HL-60 (cell line): ENCODE measurements around the gene EHBP1.

ENCODE experiments used
- DNase-seq, 2 experiments: peaks; one replicate each; pipeline ENCODE4 v3.0.0-alpha.2; 2010 to 2020; ENCODE audit warnings: low read depth in 1 of 2, low spot score in 1 of 2
- H3K27ac ChIP-seq: fragments of 250-450 bp; sonication (Bioruptor Pico); replicated peaks from 2 replicates; pipeline ENCODE4 v1.5.1; 2020; ENCODE audit warnings: mild to moderate bottlenecking, moderate library complexity
- H3K27me3 ChIP-seq: fragments of 250-450 bp; sonication (Bioruptor Pico); 2 replicates; pipeline ENCODE4 v1.5.1; 2021; ENCODE audit warnings: mild to moderate bottlenecking, moderate library complexity; ENCODE audit not compliant: insufficient read depth, poor library complexity, severe bottlenecking
- H3K4me3 ChIP-seq: replicated peaks from 2 replicates; pipeline ENCODE4 v1.5.1; 2011; ENCODE audit warnings: mild to moderate bottlenecking, control low read depth, low read length; ENCODE audit not compliant: insufficient read depth
- GABPA ChIP-seq: IDR thresholded peaks from 2 replicates; pipeline ENCODE4 v1.6.1; 2012; ENCODE audit warnings: low read depth
- POLR2AphosphoS5 ChIP-seq: IDR thresholded peaks from 2 replicates; pipeline ENCODE4 v1.6.1; 2012; ENCODE audit warnings: low read depth
- REST ChIP-seq: IDR thresholded peaks from 2 replicates; pipeline ENCODE4 v1.6.1; 2012; ENCODE audit warnings: low read depth; ENCODE audit not compliant: insufficient replicate concordance
- SPI1 ChIP-seq: IDR thresholded peaks from 2 replicates; pipeline ENCODE4 v1.6.1; 2012; ENCODE audit warnings: low read depth, mild to moderate bottlenecking, borderline replicate concordance
- TF ChIP-seq, protein P1 (sequence below): IDR thresholded peaks from one replicate; pipeline ENCODE4 v1.5.1; 2011; ENCODE audit warnings: low read length, control low read depth, inconsistent platforms; ENCODE audit not compliant: insufficient read depth

EHBP1 gene

GRCh38 chr2:62908145-62908544, 202.6 kb downstream of the EHBP1 start:
- no peak for DNase-seq
- Histone ChIP-seq H3K4me3 (no peak overlapping the region), H3K27me3 (no peaks in the 10 kb centered on the region), H3K27ac (no peak overlapping the region)
- TF ChIP-seq SPI1 (no peak), REST (no peak), GABPA (no peak), POLR2AphosphoS5 (no peak)
- TF ChIP-seq, protein P1, sequence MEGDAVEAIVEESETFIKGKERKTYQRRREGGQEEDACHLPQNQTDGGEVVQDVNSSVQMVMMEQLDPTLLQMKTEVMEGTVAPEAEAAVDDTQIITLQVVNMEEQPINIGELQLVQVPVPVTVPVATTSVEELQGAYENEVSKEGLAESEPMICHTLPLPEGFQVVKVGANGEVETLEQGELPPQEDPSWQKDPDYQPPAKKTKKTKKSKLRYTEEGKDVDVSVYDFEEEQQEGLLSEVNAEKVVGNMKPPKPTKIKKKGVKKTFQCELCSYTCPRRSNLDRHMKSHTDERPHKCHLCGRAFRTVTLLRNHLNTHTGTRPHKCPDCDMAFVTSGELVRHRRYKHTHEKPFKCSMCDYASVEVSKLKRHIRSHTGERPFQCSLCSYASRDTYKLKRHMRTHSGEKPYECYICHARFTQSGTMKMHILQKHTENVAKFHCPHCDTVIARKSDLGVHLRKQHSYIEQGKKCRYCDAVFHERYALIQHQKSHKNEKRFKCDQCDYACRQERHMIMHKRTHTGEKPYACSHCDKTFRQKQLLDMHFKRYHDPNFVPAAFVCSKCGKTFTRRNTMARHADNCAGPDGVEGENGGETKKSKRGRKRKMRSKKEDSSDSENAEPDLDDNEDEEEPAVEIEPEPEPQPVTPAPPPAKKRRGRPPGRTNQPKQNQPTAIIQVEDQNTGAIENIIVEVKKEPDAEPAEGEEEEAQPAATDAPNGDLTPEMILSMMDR = no peak

- Histone ChIP-seq H3K4me3 (no peak overlapping the region), H3K27me3 (no peaks in the 10 kb centered on the region), H3K27ac (no peak overlapping the region)
- no peak for DNase-seq
- TF ChIP-seq, protein P1 = no peak
- no peak for TF ChIP-seq SPI1
- no peak for TF ChIP-seq POLR2AphosphoS5
- TF ChIP-seq GABPA = no peak
- no peak for TF ChIP-seq REST
Observed at GRCh38 chr2:62913311-62913710, 207.8 kb downstream of the EHBP1 start.

DNA sequence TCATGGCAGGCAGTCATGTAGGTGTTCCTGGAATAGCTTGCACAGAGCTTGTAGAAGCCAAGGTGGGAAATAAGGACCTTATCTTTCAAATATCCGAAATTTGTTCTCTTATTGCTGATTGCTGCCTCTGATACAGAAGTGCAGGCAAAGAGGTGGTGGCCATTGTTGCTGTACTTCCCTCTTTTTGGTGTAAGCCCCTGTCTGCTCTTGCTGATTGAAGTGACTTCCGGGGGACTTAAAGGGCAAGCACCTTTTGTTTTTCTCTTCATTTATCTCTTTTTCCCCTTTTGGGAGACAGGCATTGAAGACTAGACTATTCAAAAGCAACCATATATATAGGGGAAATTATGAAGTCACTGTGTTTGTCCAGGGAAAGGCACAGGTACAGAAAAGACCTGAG, 213.5 kb downstream of the EHBP1 start:
- Histone ChIP-seq H3K27me3 (no peaks in the 10 kb centered on the region), H3K4me3 (no peak overlapping the region), H3K27ac (no peak overlapping the region)
- TF ChIP-seq, protein P1 = no peak
- TF ChIP-seq REST = no peak
- TF ChIP-seq SPI1 = no peak
- no peak for TF ChIP-seq POLR2AphosphoS5
- no peak for TF ChIP-seq GABPA
- DNase-seq = peak in 1 of 2 experiments; percentile 17
